HEK293 (cell line): ENCODE measurements around the gene HYI.
A peak's percentile ranks its signal among the peaks of the same experiment; 100 is the strongest.

ENCODE experiments used
- CTCF ChIA-PET: fragments of 350-600 bp; formaldehyde crosslinking; extraction: SDS; loops from one replicate; lab custom pipeline; 2021; ENCODE audit warnings: antibody characterized with exemption; lab: Yijun Ruan, JAX
- POLR2A ChIA-PET: fragments of 300-600 bp; formaldehyde crosslinking; extraction: SDS; loops from one replicate; lab custom pipeline; 2020; ENCODE audit warnings: antibody characterized with exemption, inconsistent platforms; lab: Yijun Ruan, JAX
- H3K27ac ChIP-seq: fragments of 200-500 bp; sonication (Bioruptor generic); 2 replicates; pipeline ENCODE4 v1.5.1; 2014; ENCODE audit warnings: low read depth, low read length, control low read depth, inconsistent platforms; ENCODE audit errors: extremely low read depth
- H3K36me3 ChIP-seq, 2 experiments: fragments of 200-500 bp in 1 of 2; sonication (Bioruptor generic) in 1 of 2; 1 replicate in 1 of 2; 2 replicates in 1 of 2; pipeline ENCODE4 v1.5.1; 2014 to 2017; ENCODE audit warnings: inconsistent platforms in 2 of 2, low read length in 2 of 2; ENCODE audit not compliant: control insufficient read depth in 2 of 2, insufficient read depth in 1 of 2
- H3K4me1 ChIP-seq: fragments of 200-500 bp; sonication (Bioruptor generic); 2 replicates; pipeline ENCODE4 v1.5.1; 2014; ENCODE audit warnings: mild to moderate bottlenecking, low read length, inconsistent platforms; ENCODE audit not compliant: control insufficient read depth, insufficient read depth
- H3K4me3 ChIP-seq: 2 replicates; pipeline ENCODE4 v1.5.1; 2011; ENCODE audit warnings: low read depth, mild to moderate bottlenecking, control low read depth, low read length, moderate library complexity
- H3K9me3 ChIP-seq: fragments of 200-500 bp; sonication (Bioruptor generic); 2 replicates; pipeline ENCODE4 v1.5.1; 2014; ENCODE audit warnings: low read depth, low read length, inconsistent platforms; ENCODE audit not compliant: control insufficient read depth, insufficient read depth
- EGR2 ChIP-seq: fragments of 450-650 bp; formaldehyde crosslinking; IDR thresholded peaks from 2 replicates; pipeline ENCODE4 v1.5.1; 2016; ENCODE audit warnings: low read depth, missing biosample characterization, missing genetic modification characterization
- GLIS1 ChIP-seq: fragments of 450-650 bp; formaldehyde crosslinking; IDR thresholded peaks from 2 replicates; pipeline ENCODE4 v1.5.1; 2016; ENCODE audit warnings: missing biosample characterization, missing genetic modification characterization
- MZF1 ChIP-seq: fragments of 450-650 bp; formaldehyde crosslinking; IDR thresholded peaks from 2 replicates; pipeline ENCODE4 v1.5.1; 2017; ENCODE audit warnings: missing biosample characterization, missing genetic modification characterization, borderline replicate concordance
- PRDM1 ChIP-seq: fragments of 450-650 bp; formaldehyde crosslinking; IDR thresholded peaks from 2 replicates; pipeline ENCODE4; 2016; ENCODE audit warnings: missing biosample characterization, missing genetic modification characterization
- SCRT2 ChIP-seq: fragments of 450-650 bp; formaldehyde crosslinking; IDR thresholded peaks from 2 replicates; pipeline ENCODE4 v1.5.1; 2016; ENCODE audit warnings: missing biosample characterization, missing genetic modification characterization
- TCF7L2 ChIP-seq: IDR thresholded peaks from 2 replicates; pipeline ENCODE4 v1.6.1; 2011; ENCODE audit warnings: low read depth, mild to moderate bottlenecking, inconsistent platforms, low read length, moderate library complexity, borderline replicate concordance
- TSHZ1 ChIP-seq: fragments of 450-650 bp; formaldehyde crosslinking; IDR thresholded peaks from 2 replicates; pipeline ENCODE4 v1.5.1; 2016; ENCODE audit warnings: missing biosample characterization, missing genetic modification characterization, borderline replicate concordance
- ZNF341 ChIP-seq: fragments of 450-650 bp; formaldehyde crosslinking; IDR thresholded peaks from 2 replicates; pipeline ENCODE4; 2016; ENCODE audit warnings: low read depth, missing biosample characterization, missing genetic modification characterization
- ZNF426 ChIP-seq: fragments of 450-650 bp; formaldehyde crosslinking; IDR thresholded peaks from 2 replicates; pipeline ENCODE4 v1.5.1; 2017; ENCODE audit warnings: missing biosample characterization, missing genetic modification characterization, mild to moderate bottlenecking, inconsistent platforms, moderate library complexity
- ZNF529 ChIP-seq: fragments of 450-650 bp; formaldehyde crosslinking; IDR thresholded peaks from 2 replicates; pipeline ENCODE4 v1.5.1; 2017; ENCODE audit warnings: missing genetic modification characterization, missing biosample characterization; ENCODE audit not compliant: insufficient replicate concordance
- ZNF596 ChIP-seq: fragments of 450-650 bp; IDR thresholded peaks from 2 replicates; pipeline ENCODE4 v1.5.0; 2018; ENCODE audit warnings: missing biosample characterization, mild to moderate bottlenecking, missing genetic modification characterization, moderate library complexity
- ZNF776 ChIP-seq: fragments of 450-650 bp; formaldehyde crosslinking; IDR thresholded peaks from 2 replicates; pipeline ENCODE4 v1.5.0; 2017; ENCODE audit warnings: missing biosample characterization, missing genetic modification characterization, borderline replicate concordance
- TF ChIP-seq, protein P1 (sequence below): fragments of 450-650 bp; formaldehyde crosslinking; IDR thresholded peaks from 2 replicates; pipeline ENCODE4 v1.5.1; 2016; ENCODE audit warnings: missing biosample characterization, missing genetic modification characterization, low read depth
- TF ChIP-seq, protein P2 (sequence below): fragments of 450-650 bp; formaldehyde crosslinking; IDR thresholded peaks from 2 replicates; pipeline ENCODE4 v1.5.1; 2016; ENCODE audit warnings: missing biosample characterization, missing genetic modification characterization
- TF ChIP-seq, protein P3 (sequence below): fragments of 450-650 bp; formaldehyde crosslinking; IDR thresholded peaks from 2 replicates; pipeline ENCODE4 v1.5.1; 2016; ENCODE audit warnings: missing biosample characterization, missing genetic modification characterization
- TF ChIP-seq, protein P4 (sequence below): fragments of 450-650 bp; formaldehyde crosslinking; IDR thresholded peaks from 2 replicates; pipeline ENCODE4 v1.5.1; 2016; ENCODE audit warnings: missing biosample characterization, missing genetic modification characterization

Gene HYI

DNA sequence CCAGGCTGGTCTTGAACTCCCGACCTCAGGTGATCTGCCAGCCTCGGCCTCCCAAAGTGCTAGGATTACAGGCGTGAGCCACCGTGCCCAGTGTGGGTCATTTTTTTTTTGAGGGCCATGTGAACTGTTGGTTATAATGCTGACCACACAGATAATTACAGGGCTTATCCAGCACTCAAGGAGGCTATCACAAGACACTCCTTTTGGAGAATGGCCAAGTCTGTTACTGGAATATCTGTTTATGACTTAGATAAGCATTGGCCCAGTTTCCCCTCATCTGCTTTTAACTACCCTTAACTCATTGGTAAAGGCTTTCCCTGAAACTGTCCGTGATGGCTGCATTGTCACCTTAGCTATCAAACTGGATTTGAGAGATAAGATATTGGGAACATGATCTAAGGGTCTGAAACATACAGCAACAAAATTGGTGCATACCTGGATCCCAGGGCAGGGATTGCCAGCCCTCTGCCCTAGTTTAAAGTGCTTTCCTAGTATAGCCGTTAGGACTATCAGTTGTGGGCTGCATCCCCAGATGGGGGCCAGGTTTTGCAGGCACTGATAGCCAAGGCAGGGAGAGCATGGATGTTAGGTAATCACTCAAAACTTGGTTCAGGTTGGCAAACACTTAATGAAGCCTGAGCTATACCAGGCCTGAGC lies 48.4 kb downstream of the HYI start (continued):
- no peak for TF ChIP-seq ZNF776 (tag by site-specific recombination)
- TF ChIP-seq GLIS1 (tag by site-specific recombination) = peak; percentile 30

- ChIA-PET POLR2A (no interaction called here), CTCF (interaction anchor here (0.9 kb wide), 1 partner anchor 36 kb away, joined by 3 read pairs; no protein-coding TSS in a partner anchor)
- no peak overlapping the region for H3K27ac ChIP-seq
- H3K4me1 ChIP-seq = no peaks in the 10 kb centered on the region
- no peaks in the 10 kb centered on the region for H3K9me3 ChIP-seq
- no peak overlapping the region for H3K4me3 ChIP-seq
- TF ChIP-seq, protein P1, sequence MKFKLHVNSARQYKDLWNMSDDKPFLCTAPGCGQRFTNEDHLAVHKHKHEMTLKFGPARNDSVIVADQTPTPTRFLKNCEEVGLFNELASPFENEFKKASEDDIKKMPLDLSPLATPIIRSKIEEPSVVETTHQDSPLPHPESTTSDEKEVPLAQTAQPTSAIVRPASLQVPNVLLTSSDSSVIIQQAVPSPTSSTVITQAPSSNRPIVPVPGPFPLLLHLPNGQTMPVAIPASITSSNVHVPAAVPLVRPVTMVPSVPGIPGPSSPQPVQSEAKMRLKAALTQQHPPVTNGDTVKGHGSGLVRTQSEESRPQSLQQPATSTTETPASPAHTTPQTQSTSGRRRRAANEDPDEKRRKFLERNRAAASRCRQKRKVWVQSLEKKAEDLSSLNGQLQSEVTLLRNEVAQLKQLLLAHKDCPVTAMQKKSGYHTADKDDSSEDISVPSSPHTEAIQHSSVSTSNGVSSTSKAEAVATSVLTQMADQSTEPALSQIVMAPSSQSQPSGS (tag by site-specific recombination) = no peak
- TF ChIP-seq ZNF596 (no peak), ZNF529 (tag by site-specific recombination) (no peak), ZNF426 (tag by site-specific recombination) (no peak), ZNF341 (tag by site-specific recombination) (no peak), GLIS1 (tag by site-specific recombination) (no peak)
- TF ChIP-seq, protein P2, sequence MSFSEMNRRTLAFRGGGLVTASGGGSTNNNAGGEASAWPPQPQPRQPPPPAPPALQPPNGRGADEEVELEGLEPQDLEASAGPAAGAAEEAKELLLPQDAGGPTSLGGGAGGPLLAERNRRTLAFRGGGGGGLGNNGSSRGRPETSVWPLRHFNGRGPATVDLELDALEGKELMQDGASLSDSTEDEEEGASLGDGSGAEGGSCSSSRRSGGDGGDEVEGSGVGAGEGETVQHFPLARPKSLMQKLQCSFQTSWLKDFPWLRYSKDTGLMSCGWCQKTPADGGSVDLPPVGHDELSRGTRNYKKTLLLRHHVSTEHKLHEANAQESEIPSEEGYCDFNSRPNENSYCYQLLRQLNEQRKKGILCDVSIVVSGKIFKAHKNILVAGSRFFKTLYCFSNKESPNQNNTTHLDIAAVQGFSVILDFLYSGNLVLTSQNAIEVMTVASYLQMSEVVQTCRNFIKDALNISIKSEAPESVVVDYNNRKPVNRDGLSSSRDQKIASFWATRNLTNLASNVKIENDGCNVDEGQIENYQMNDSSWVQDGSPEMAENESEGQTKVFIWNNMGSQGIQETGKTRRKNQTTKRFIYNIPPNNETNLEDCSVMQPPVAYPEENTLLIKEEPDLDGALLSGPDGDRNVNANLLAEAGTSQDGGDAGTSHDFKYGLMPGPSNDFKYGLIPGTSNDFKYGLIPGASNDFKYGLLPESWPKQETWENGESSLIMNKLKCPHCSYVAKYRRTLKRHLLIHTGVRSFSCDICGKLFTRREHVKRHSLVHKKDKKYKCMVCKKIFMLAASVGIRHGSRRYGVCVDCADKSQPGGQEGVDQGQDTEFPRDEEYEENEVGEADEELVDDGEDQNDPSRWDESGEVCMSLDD = no peak
- TF ChIP-seq, protein P3, sequence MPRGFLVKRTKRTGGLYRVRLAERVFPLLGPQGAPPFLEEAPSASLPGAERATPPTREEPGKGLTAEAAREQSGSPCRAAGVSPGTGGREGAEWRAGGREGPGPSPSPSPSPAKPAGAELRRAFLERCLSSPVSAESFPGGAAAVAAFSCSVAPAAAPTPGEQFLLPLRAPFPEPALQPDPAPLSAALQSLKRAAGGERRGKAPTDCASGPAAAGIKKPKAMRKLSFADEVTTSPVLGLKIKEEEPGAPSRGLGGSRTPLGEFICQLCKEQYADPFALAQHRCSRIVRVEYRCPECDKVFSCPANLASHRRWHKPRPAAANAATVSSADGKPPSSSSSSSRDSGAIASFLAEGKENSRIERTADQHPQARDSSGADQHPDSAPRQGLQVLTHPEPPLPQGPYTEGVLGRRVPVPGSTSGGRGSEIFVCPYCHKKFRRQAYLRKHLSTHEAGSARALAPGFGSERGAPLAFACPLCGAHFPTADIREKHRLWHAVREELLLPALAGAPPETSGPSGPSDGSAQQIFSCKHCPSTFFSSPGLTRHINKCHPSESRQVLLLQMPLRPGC (tag by site-specific recombination) = no peak
- TF ChIP-seq, protein P4, sequence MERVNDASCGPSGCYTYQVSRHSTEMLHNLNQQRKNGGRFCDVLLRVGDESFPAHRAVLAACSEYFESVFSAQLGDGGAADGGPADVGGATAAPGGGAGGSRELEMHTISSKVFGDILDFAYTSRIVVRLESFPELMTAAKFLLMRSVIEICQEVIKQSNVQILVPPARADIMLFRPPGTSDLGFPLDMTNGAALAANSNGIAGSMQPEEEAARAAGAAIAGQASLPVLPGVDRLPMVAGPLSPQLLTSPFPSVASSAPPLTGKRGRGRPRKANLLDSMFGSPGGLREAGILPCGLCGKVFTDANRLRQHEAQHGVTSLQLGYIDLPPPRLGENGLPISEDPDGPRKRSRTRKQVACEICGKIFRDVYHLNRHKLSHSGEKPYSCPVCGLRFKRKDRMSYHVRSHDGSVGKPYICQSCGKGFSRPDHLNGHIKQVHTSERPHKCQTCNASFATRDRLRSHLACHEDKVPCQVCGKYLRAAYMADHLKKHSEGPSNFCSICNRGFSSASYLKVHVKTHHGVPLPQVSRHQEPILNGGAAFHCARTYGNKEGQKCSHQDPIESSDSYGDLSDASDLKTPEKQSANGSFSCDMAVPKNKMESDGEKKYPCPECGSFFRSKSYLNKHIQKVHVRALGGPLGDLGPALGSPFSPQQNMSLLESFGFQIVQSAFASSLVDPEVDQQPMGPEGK (tag by site-specific recombination) = no peak
- H3K36me3 ChIP-seq = peaks cover 15 to 61% of the 10 kb centered on the region in 2 experiments
Measured at GRCh38 chr1:43404353-43404752, 49.4 kb downstream of the HYI start.

DNA sequence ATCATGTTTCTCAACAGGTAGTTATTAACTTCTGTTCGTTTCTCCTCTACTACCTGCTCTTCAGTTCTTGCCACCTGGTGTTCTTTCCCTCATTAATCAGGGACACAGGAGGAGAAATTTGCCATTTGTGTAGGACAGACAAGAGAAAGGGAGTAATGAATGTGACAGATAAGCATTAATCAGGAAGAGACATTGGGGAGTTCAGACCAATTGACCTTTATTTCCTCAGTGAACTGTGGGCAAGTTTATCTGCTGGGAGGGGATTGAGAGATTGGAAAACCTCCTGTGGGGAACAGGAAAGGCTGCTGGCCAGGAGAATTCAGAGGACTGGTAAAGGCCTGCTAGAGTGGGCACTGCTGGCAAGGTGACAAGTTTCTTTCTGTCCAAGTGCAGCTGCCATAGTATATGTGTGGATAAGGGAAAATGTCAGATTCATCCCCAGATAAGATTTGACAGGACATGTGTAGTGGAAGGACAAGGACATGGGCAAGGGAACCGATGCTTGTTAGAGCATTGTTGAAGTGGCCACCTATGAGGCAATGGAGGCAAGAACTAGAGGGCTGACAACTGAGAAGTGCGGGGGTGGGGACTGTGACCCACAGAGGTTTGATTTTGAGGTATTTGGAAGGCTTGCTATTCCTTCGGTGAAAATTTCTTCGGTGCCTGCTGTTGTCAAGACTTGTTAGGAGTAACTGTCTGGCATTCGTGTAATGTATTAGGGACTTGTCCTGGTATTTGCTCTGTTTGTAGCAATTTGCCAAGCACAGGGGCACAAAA lies 51.5 kb downstream of the HYI start:
- Histone ChIP-seq H3K4me1 (no peaks in the 10 kb centered on the region), H3K36me3 (peaks cover 8 to 44% of the 10 kb centered on the region in 2 experiments), H3K27ac (no peak overlapping the region), H3K9me3 (no peaks in the 10 kb centered on the region), H3K4me3 (no peak overlapping the region)
- POLR2A ChIA-PET = no interaction called here
- TF ChIP-seq EGR2 (tag by site-specific recombination) = no peak
- no peak for TF ChIP-seq MZF1 (tag by site-specific recombination)
- TF ChIP-seq TCF7L2 = no peak
- 0 out of 2 replicates have a peak, but pooled peaks have one; percentile 14 for TF ChIP-seq SCRT2 (tag by site-specific recombination)
- no peak for TF ChIP-seq TSHZ1 (tag by site-specific recombination)
- 0 out of 2 replicates have a peak, but pooled peaks have one; percentile 11 for TF ChIP-seq PRDM1
- CTCF ChIA-PET = no interaction called here
